Lung (tissue), 12 donors: Measurements from ENCODE around the gene TMEM94. TPM values are rescaled to one million over a fixed set of nuclear protein-coding genes. Genes with fewer than 3 reads are reported as not detected.
A peak's percentile ranks its signal among the peaks of the same experiment; 100 is the strongest.
"Not testable (repeated sequence)": the region's sequence is repeated elsewhere in the genome, so short reads cannot be mapped to it uniquely, and the experiment has no call there.

Source experiments
- ATAC-seq: fragments of 200-7000 bp; cut with Tn5 transposase; one replicate; pipeline ENCODE4 v1.9.1; 2020; ENCODE audit warnings: moderate number of reproducible peaks; ENCODE audit not compliant: insufficient read depth, low FRiP score
- DNase-seq, 3 donors: peaks; one replicate each; pipeline ENCODE4 v3.0.0-alpha.2; 2013 to 2017
- H3K27ac ChIP-seq, 2 donors: one replicate each; pipeline ENCODE4 v1.5.1; 2013; ENCODE audit warnings: mild to moderate bottlenecking in 2 of 2, moderate library complexity in 2 of 2, control low read depth in 1 of 2, inconsistent platforms in 1 of 2, low read depth in 1 of 2, low read length in 1 of 2
- H3K27me3 ChIP-seq, 3 donors: one replicate each; pipeline ENCODE4 v1.5.1; 2013; ENCODE audit warnings: low read length in 2 of 3; ENCODE audit not compliant: control insufficient read depth in 3 of 3, insufficient read depth in 3 of 3
- H3K36me3 ChIP-seq, 4 donors: one replicate each; pipeline ENCODE4 v1.5.1; 2013; ENCODE audit warnings: low read length in 4 of 4, mild to moderate bottlenecking in 1 of 4, moderate library complexity in 1 of 4; ENCODE audit not compliant: control insufficient read depth in 4 of 4, insufficient read depth in 4 of 4
- H3K4me1 ChIP-seq, 5 donors: one replicate each; pipeline ENCODE4 v1.5.1; 2013; ENCODE audit warnings: low read length in 5 of 5, mild to moderate bottlenecking in 2 of 5, moderate library complexity in 1 of 5; ENCODE audit not compliant: control insufficient read depth in 5 of 5, insufficient read depth in 5 of 5
- H3K4me3 ChIP-seq: one replicate; pipeline ENCODE4 v1.5.1; 2013; ENCODE audit warnings: mild to moderate bottlenecking, control low read depth, moderate library complexity
- H3K9ac ChIP-seq, 2 donors: one replicate each; pipeline ENCODE4 v1.5.1; 2013; ENCODE audit warnings: low read length in 2 of 2, control low read depth in 1 of 2; ENCODE audit not compliant: insufficient read depth in 1 of 2
- H3K9me3 ChIP-seq, 4 donors: one replicate each; pipeline ENCODE4 v1.5.1; 2013; ENCODE audit warnings: low read length in 3 of 4, mild to moderate bottlenecking in 1 of 4, moderate library complexity in 1 of 4; ENCODE audit not compliant: control insufficient read depth in 4 of 4, insufficient read depth in 3 of 4
- WGBS, 2 donors: extraction: QIAGEN DNeasy Blood & Tissue Kit; methylation state at CpG; one replicate each; pipeline ENCODE4 v1.1.7; 2013; 5-methylcytosine and 5-hydroxymethylcytosine counted together
- polyA plus RNA-seq, 2 donors: library from polyadenylated mRNA; stranded (reverse); fragments of 200-250 nt; gene quantifications; one replicate each; pipeline ENCODE4 v1.2.1, GENCODE V29; 2013
- total RNA-seq, 2 donors: library from RNA; depleted of rRNA in 1 of 2; stranded (reverse); fragments of >200 nt in 1 of 2; gene quantifications; one replicate each; pipeline ENCODE4 v1.2.1, GENCODE V29; 2014 to 2021
- TF ChIP-seq, protein P1 (sequence below): IDR thresholded peaks from 2 replicates; pipeline ENCODE4 v1.5.1; 2012; ENCODE audit warnings: mild to moderate bottlenecking; ENCODE audit errors: control extremely low read depth, extremely low read depth
- donor health status: control.
- donor health status: control.
- donor health status: Bipolar disorder and iron deficiency.
- donor health status: healthy.
- donor health status: DM: yes; HTN: yes; CAD: no.

The TMEM94 gene
- total and polyA plus RNA-seq, 4 donors = 40.0 to 82.3 (median 53.3) TPM

GRCh38 chr17:75445296-75445695, 11.1 kb upstream of the TMEM94 start:
- Histone ChIP-seq H3K4me1 (peaks cover 0 to 5% (median 0%) of the 10 kb centered on the region in 5 donors), H3K36me3 (no peaks in the 10 kb centered on the region), H3K27ac (peak overlapping the region in 1 of 2 donors; percentile 24), H3K9me3 (no peaks in the 10 kb centered on the region), H3K27me3 (no peaks in the 10 kb centered on the region), H3K9ac (no peak overlapping the region), H3K4me3 (no peak overlapping the region)
- TF ChIP-seq, protein P1, sequence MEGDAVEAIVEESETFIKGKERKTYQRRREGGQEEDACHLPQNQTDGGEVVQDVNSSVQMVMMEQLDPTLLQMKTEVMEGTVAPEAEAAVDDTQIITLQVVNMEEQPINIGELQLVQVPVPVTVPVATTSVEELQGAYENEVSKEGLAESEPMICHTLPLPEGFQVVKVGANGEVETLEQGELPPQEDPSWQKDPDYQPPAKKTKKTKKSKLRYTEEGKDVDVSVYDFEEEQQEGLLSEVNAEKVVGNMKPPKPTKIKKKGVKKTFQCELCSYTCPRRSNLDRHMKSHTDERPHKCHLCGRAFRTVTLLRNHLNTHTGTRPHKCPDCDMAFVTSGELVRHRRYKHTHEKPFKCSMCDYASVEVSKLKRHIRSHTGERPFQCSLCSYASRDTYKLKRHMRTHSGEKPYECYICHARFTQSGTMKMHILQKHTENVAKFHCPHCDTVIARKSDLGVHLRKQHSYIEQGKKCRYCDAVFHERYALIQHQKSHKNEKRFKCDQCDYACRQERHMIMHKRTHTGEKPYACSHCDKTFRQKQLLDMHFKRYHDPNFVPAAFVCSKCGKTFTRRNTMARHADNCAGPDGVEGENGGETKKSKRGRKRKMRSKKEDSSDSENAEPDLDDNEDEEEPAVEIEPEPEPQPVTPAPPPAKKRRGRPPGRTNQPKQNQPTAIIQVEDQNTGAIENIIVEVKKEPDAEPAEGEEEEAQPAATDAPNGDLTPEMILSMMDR = no peak
- ATAC-seq (no peak), DNase-seq (no peak)
- 74 to 83% methylated on average over 3 of the region's 3 CpGs for WGBS, 2 donors

DNA sequence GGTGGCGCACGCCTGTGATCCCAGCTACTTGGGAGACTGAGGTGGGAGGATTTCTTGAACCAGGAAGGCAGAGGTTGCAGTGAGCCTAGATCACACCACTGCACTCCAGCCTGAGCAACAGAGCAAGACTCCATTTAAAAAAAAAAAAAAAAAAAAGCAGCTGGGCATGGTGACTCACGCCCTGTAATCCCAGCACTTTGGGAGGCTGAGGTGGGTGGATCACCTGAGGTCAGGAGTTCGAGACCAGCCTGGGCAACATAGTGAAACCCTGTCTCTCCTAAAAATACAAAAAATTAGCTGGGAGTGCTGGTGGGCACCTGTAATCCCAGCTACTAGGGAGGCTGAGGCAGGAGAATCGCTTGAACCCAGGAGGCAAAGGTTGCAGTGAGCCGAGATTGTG, 10.5 kb upstream of the TMEM94 start:
- ATAC-seq, DNase-seq, H3K9me3 ChIP-seq, H3K4me3 ChIP-seq, H3K27me3 ChIP-seq, H3K9ac ChIP-seq, H3K36me3 ChIP-seq, H3K27ac ChIP-seq, H3K4me1 ChIP-seq: not testable (repeated sequence)
- WGBS, 2 donors = 95% methylated on average over 6 of the region's 6 CpGs

DNA sequence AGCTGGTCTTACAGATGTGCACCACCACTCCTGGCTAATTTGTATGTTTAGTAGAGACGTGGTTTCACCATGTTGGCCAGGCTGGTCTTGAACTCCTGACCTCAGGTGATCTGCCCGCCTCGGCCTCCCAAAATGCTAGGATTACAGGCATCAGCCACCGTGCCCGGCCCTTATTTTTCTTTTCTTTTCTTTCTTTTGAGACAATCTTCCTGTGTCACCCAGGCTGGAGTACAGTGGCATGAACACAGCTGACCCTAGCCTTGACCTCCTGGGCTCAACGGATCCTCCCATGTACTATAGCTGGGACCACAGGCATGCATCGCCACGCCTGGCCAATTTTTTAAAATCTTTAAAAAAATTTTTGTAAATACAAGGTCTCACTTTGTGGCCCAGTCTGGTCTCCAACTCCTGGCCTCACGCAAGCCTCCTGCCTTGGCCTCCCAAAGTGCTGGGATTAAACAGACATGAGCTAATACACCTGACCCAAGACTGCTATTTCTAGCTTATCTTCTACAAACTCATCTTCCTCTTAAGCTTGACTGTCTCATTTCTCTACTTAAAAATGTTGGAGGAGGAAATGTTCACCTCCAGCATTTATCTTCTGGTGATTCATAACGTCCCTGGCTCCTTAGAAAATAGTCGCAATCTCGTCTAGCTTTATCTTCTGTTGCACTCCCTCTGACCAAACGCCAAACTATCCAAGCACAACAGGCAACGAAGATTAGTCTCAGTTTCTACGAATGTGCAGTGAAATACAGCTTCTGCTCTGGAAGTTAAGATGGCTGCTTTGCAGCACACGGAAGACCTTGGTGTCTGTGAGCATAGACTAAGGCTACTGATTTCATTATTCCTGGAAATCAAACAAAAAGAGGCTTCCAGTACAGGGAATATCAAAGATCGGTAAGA, 8.2 kb upstream of the TMEM94 start:
- TF ChIP-seq, protein P1 = no peak
- Histone ChIP-seq H3K27ac (no peak overlapping the region), H3K9ac (no peak overlapping the region), H3K4me1 (peaks cover 0 to 3% (median 0%) of the 10 kb centered on the region in 5 donors), H3K9me3 (no peaks in the 10 kb centered on the region), H3K4me3 (no peak overlapping the region), H3K27me3 (no peaks in the 10 kb centered on the region), H3K36me3 (no peaks in the 10 kb centered on the region)
- 86 to 91% methylated on average over 17 of the region's 17 CpGs for WGBS, 2 donors
- DNase-seq (no peak), ATAC-seq (no peak)

DNA sequence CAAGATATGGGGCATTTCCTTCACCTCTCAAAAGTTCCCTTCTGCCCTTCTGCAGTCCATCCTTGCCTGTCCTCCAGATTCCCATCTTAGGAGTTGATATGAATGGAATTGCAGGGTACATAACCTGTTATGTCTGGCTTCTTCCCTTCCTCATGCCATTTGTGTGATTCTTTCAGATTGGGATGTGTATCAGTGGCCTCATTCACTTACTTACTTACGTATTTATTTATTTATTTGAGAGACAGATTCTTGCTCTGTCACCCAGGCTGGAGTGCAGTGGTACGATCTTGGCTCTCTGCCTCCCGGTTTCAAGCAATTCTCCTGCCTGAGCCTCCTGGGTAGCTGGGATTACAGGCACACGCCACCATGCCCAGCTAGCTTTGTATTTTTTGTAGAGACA, 6.2 kb upstream of the TMEM94 start:
- 92 to 94% methylated on average over 4 of the region's 4 CpGs for WGBS, 2 donors
- Histone ChIP-seq H3K4me3 (no peak overlapping the region), H3K9me3 (no peaks in the 10 kb centered on the region), H3K27me3 (no peaks in the 10 kb centered on the region), H3K4me1 (no peaks in the 10 kb centered on the region), H3K36me3 (no peaks in the 10 kb centered on the region), H3K27ac (no peak overlapping the region), H3K9ac (no peak overlapping the region)
- no peak for ATAC-seq
- no peak for DNase-seq
- TF ChIP-seq, protein P1 = no peak
